Prostate gland (tissue), 2 donors: ENCODE data around the gene TANC1.

Experiments
- POLR2A ChIP-seq: fragments of 450-650 bp; IDR thresholded peaks from one replicate; pipeline ENCODE4 v1.6.1; 2016; ENCODE audit warnings: antibody characterized with exemption, mild to moderate bottlenecking
- POLR2AphosphoS5 ChIP-seq: sonication (generic); formaldehyde crosslinking; IDR thresholded peaks from one replicate; pipeline ENCODE4 v1.6.1; 2017; ENCODE audit warnings: antibody characterized with exemption
- TF ChIP-seq, protein P1 (sequence below), 4 experiments: fragments of 200-600 bp in 2 of 4; fragments of 450-650 bp in 2 of 4; sonication (generic) in 2 of 4; IDR thresholded peaks; 1 replicate in 3 of 4; 2 replicates in 1 of 4; pipeline ENCODE4 v1.5.1; 2016 to 2019; ENCODE audit warnings: antibody characterized with exemption in 4 of 4, mild to moderate bottlenecking in 2 of 4, moderate library complexity in 2 of 4

DNA sequence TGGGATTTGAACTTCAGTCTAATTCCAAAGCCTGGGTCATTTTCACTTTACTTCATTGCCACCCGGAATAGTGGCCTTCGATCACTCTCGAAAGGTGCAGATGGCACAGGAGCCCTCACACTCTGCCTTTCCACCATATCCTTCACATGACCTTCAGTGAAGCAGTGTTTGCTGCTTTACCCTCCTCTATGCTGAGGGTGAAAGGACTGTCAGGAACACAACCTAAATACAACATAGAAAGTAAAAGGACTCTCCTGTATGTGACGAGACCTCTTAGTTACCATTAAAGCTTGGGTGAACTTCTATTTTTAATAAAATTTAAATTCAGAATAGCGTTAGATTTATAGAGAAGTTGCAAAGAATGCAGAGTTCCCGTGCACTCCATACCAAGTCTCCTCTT lies 148.5 kb downstream of the TANC1 start:
- no peak for TF ChIP-seq POLR2AphosphoS5
- TF ChIP-seq, protein P1, sequence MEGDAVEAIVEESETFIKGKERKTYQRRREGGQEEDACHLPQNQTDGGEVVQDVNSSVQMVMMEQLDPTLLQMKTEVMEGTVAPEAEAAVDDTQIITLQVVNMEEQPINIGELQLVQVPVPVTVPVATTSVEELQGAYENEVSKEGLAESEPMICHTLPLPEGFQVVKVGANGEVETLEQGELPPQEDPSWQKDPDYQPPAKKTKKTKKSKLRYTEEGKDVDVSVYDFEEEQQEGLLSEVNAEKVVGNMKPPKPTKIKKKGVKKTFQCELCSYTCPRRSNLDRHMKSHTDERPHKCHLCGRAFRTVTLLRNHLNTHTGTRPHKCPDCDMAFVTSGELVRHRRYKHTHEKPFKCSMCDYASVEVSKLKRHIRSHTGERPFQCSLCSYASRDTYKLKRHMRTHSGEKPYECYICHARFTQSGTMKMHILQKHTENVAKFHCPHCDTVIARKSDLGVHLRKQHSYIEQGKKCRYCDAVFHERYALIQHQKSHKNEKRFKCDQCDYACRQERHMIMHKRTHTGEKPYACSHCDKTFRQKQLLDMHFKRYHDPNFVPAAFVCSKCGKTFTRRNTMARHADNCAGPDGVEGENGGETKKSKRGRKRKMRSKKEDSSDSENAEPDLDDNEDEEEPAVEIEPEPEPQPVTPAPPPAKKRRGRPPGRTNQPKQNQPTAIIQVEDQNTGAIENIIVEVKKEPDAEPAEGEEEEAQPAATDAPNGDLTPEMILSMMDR (IDR thresholded peaks at IDR 0.05) = no peak
- no peak for TF ChIP-seq POLR2A
